NCI-H2029 treated with DMSO at 0.1 percent for 48 hours (cell line): ENCODE data around the gene EBF3.

Source experiments
- DNase-seq: peaks from one replicate; lab custom pipeline; 2025; lab: John Stamatoyannopoulos, UW

The EBF3 gene, protein sequence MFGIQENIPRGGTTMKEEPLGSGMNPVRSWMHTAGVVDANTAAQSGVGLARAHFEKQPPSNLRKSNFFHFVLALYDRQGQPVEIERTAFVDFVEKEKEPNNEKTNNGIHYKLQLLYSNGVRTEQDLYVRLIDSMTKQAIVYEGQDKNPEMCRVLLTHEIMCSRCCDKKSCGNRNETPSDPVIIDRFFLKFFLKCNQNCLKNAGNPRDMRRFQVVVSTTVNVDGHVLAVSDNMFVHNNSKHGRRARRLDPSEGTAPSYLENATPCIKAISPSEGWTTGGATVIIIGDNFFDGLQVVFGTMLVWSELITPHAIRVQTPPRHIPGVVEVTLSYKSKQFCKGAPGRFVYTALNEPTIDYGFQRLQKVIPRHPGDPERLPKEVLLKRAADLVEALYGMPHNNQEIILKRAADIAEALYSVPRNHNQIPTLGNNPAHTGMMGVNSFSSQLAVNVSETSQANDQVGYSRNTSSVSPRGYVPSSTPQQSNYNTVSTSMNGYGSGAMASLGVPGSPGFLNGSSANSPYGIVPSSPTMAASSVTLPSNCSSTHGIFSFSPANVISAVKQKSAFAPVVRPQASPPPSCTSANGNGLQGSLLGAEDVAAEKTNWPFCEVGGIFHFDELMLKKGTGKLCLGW

GRCh38 chr10:129963641-129964501 is at the start of gene EBF3:
Gene EBF3, minus strand, starts transcription at chr10:129964274. Its CDS starts 506 bp downstream, at chr10:129963768.
- no peak for DNase-seq

- DNase-seq, result no peak
Measured at GRCh38 chr10:130013335-130014262, 49.5 kb upstream of the EBF3 start.

DNA sequence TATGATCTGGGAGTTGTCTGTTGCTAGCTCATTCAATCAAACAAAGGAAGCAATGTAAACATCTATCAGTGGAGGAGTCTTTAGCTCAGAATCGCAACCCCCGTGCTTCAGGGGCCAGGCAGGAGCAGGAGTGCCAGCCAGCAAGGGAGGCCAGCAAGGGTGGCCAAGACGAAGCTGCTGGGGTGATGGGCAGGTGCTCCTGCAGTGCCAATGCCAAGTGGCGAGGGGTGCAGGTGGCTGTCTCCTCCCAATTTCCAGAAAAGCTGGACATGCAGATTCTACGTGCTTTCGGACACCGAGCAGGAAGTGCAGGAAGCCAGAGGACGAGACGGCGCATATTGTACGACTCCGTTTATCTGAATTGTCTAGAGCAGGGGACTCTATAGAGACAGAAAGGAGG is 48.1 kb upstream of the EBF3 start:
- no peak for DNase-seq

DNA sequence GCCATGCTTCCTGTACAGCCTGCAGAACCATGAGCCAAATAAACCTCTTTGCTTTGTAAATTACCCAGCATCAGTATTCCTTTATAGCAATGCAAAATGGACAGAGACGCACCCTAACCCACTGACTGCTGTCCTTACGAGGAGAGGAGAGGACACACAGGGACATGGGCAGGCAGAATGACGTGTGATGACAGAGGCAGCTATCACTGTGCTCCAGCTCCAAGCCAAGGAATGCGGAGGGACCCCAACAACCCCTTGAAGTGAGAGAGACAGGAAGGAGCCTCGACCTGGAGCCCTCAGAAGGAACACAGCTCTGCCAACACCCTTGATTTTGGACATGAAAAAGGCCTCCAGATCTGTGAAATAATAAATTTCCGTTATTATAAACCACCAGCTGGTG is 46.6 kb upstream of the EBF3 start:
- no peak for DNase-seq

- DNase-seq, result no peak
Measured at GRCh38 chr10:130009228-130009627, 45.2 kb upstream of the EBF3 start.

DNA sequence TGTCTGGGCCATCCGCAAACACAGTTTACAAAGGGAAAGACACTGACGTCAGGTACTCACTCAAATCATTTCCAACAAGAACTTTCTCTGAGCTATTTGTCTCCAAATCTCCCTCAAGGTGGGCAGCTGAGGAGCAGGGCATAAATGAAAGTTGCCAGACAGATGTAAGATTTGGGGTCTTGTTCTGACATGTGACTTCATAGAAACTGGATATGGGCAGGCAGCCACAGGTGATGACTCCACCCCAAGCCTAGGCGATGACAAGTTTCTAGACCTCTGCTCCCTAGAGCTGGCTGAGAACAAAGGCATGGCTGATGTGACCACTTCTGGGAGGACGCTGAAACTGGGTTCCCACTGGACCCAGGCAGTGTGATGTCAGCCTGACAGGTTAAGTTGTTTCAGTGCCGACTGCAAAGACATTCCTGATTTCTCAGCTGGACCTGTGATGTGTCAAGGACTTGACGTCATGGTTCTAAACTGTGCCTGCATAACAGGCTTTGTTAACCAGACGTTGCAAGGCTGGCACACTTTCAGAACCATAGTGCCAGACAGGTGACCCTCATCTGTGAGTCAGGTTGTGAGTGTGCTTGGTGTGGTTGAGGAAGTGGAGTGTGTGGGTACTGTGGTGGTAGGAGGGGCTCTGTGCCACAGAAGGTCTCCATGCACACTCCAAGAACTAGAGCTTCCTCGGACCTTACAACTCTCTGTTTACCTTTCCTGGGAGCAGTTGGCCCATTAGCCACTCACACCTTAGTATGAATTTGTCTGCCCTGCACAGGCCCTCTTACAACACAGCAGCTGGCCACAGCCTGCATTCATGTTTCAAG is 39.9 kb upstream of the EBF3 start:
- DNase-seq, result no peak

DNA sequence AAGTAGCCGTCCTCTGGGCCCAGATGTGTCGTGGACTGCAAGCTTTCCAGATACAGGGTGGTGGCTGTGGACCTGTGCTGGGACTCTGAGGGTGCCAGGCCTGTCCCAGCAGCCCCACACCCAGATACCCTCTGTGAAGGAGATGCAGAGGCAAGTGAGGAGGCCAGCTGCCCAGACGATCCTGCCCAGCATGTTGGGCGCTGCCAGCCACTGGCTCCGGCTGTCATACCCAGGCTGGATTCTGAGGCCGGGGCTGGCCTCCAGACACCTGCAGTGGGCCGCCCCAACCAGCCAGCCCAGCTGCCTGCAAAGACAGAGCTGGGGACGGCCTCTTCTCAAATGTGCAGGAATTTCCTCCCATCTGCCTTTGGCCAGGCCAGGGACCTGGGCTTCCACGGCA is 39.1 kb upstream of the EBF3 start:
- DNase-seq, result no peak

GRCh38 chr10:130002606-130003005 is 38.5 kb upstream of the EBF3 start:
- no peak for DNase-seq

DNA sequence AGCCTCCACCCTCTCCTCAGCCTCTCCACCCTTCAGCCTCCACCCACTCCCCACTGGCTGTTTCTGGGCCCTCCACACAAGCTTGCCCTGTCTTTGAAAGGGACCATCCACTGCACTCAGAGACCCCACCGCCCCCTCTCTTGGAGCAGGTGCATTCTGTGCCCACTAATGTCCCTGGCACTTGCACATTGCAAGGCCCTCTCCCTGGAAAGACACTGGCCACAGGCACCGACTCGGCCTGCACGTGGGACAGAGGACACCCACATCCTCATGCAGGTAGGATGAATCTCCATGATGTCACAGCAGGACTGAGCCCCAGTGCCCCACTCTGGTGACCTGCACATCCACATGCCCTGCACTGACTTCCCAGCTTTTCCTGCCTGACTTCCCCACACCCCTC is 36.8 kb upstream of the EBF3 start:
- no peak for DNase-seq

DNA sequence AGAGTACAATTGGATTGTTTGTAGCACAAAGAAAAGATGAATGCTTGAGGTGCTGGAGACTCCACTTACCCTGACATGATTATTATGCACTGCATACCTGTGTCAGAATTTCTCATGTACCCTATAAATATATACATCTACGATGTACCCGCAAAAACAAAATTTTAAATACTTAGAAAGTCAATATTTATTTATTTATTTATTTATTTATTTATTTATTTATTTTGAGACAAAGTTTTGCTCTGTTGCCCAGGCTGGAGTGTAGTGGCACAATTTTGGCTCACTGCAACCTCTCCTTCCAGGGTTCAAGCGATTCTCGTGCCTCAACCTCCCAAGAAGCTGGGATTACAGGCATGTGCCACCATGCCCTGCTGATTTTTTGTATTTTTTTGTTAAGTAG is 35.1 kb upstream of the EBF3 start:
- no peak for DNase-seq

DNA sequence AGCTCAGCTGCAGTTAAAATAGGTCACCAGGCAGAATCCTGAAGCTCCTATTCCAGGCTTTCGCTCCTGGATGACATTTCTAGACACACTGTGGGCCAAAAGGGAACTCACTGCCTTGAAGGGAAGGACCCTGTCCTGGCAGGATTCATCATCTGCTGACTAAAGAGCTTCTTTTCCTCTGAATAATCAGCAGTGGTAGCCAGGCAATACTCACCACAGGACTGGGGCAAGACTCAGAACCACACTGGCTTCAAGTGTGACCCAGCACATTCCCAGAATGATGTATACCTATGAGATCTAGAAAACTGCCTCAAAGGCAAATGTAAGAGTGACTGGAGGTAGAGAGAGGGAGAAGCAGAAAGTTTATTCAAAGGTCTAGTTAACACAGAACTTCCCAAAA is 29.5 kb upstream of the EBF3 start:
- no peak for DNase-seq

DNA sequence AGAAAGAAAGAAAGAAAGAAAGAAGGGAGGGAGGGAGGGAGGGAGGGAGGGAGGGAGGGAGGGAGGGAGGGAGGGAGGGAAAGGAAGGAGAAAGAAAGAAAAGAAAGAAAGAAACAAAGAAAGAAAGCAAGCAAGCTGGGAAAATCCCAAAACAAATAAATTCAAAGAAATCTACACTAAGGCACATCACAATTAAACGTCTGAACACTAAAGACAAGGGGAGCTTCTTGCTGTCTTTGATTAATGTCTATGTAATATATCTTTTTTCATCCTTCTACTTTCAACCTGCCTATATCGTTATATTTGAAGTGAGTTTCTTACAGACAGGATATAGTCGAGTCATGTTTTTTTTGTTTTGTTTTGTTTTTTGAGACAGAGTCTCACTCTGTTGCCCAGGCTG is 28.3 kb upstream of the EBF3 start:
- DNase-seq, result no peak

GRCh38 chr10:129982825-129983224 is 18.8 kb upstream of the EBF3 start:
- DNase-seq, result no peak

DNA sequence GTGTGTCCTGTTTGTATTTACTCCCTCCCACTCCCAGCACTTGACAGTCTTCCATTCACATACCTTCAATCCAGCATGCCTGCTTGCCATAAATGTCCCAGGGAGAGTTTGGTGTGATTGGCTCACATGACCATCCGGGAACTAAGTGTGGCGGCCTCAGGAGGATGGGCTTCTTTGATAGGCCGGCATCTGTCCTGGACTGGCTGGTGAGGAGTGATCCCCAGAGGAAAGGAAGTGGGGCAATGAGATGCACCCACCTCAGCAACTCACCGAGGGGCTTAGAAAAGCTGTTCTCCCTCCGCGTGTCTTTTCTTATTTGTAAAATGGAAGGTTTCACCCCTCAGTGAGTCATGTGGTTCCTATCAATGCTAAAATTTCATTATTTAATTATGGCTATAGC is 14.9 kb upstream of the EBF3 start:
- no peak for DNase-seq

DNA sequence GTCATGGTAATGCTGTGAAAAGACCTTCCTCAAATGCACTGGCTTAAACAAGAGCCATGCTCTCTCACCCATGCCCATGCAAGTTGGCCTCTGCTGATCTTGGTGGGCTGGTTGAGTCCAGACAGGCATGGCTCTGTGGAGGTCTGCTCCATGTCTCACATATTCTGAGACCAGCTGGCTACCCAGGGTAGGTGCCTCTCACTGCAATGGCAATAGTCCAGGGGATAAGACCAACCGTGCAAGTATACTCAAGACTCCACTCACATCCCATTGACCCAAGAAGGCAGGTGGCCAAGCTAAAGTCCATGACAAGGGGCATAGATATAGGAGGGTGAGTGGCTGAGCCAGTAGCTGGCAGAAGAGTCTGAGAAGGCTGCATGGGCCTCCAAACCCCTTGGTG is 14.2 kb upstream of the EBF3 start:
- DNase-seq, result no peak

- DNase-seq, result no peak
Measured at GRCh38 chr10:129977794-129978193, 13.7 kb upstream of the EBF3 start.

DNA sequence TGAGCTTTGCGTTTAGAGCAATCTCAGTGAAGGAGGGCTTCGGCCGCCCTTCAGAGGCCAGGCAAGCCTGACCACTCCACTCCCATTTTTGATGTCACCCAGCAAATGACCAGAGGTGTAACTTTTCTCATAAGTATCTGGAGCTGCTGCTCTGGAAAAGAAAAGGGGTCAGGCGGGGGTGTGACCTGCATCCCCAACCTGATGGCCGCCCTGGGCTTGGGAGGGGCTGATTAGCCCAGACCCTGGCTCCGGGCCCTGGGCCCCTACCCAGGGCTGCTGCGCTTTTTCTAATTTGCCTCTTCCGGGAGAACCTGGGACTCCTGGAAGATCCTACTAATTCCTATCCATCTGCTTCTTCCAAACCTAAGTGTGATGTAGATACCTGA is 9.6 kb upstream of the EBF3 start:
- DNase-seq, result no peak

- no peak for DNase-seq
Measured at GRCh38 chr10:129972966-129973673, 9.0 kb upstream of the EBF3 start.

- no peak for DNase-seq
Measured at GRCh38 chr10:129972145-129972965, 8.3 kb upstream of the EBF3 start.
